Tongue (tissue), 2 donors: Measurements from ENCODE around the gene SAMD4A. TPM values are rescaled to one million over a fixed set of nuclear protein-coding genes. Genes with fewer than 3 reads are reported as not detected.

Source experiments
- DNase-seq: peaks from one replicate; pipeline ENCODE4 v3.0.0-alpha.2; 2015
- total RNA-seq: library from RNA; depleted of rRNA; stranded (reverse); fragments of >200 nt; gene quantifications from one replicate; pipeline ENCODE4 v1.2.3, GENCODE V29; 2014

Gene SAMD4A, protein sequence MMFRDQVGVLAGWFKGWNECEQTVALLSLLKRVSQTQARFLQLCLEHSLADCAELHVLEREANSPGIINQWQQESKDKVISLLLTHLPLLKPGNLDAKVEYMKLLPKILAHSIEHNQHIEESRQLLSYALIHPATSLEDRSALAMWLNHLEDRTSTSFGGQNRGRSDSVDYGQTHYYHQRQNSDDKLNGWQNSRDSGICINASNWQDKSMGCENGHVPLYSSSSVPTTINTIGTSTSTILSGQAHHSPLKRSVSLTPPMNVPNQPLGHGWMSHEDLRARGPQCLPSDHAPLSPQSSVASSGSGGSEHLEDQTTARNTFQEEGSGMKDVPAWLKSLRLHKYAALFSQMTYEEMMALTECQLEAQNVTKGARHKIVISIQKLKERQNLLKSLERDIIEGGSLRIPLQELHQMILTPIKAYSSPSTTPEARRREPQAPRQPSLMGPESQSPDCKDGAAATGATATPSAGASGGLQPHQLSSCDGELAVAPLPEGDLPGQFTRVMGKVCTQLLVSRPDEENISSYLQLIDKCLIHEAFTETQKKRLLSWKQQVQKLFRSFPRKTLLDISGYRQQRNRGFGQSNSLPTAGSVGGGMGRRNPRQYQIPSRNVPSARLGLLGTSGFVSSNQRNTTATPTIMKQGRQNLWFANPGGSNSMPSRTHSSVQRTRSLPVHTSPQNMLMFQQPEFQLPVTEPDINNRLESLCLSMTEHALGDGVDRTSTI
- total RNA-seq: 95.8 TPM

DNA sequence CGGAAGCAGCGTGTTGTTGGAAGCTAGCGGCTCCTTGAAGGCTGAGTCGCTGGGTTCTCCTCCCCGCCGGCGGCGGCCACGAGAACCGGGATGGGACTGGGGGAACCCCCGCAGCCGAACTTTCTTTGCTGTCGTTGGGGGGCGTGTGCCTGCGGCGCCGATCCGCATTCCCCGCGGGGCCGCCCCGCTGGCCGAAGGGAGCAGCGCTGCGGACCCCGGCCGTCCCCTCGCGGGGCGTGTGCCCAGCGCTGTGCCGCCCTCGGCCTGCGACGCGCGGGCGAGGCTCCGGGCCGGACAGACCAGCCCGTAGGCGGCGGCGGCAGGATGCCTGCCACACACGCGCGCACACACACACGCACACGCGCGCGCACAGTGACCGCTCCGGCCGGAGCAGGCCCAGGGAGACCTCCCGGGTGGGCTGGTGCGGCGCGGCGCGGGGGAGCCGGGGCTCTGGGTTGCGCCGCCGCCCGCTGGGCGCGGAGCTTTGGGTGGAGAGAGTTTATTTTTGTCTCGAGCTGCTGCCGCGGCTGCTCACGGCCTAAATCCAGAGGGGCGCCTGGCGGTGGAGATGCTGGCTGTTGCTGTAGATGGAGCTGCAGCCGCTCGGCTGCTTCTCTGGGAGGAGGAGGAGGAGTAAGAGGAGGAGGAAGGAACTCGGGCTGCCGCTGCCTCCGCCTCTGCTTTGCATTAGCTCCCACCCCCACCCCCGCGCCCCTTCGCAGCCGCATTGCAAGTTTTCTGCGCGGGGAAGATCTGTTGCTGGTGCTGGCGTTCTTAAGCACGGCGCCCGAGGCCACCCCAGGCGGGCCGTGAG, at the start of gene SAMD4A:
SAMD4A (plus strand) TSS at position 719 of the 814 bp plus-strand sequence. CDS start 789 bp downstream, outside the sequence.
- peak; percentile 91 for DNase-seq

DNA sequence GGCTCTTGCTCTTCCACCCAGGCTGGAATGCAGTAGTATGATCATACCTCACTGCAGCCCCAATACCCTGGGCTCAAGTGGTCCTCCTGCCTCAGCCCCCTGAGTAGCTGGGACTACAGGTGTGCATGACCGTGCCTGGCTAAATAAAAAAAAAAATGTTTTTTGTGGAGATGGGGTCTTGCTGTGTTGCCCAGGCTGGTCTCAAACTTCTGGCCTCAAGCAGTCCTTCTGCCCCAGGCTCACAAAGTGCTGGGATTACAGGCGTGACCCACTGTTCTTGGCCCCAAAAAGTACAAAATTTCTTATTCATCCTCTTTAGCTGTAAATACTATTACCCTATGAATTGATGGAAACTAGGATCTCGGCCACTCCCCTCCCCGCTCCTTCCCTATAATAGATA, 42.5 kb upstream of the SAMD4A start:
- DNase-seq: no peak

DNA sequence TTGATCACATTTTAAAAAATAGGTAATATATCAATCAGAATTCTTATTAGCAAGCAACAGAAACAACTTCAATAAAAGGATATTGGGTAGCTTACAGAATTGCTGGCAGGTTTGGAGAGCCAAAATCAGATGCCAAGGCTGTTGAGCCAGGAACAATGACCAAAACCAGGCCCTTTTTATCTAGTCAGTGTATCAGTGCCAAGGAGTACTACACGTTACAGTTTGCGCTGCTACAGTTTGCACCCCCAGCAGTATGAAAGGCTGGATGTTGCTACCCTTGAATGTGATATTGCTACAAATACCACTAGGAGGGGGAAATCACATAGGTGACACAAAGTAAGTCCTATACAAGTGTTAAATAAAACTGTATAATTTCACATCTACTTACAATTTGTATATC, 38.0 kb upstream of the SAMD4A start:
- DNase-seq: no peak

DNA sequence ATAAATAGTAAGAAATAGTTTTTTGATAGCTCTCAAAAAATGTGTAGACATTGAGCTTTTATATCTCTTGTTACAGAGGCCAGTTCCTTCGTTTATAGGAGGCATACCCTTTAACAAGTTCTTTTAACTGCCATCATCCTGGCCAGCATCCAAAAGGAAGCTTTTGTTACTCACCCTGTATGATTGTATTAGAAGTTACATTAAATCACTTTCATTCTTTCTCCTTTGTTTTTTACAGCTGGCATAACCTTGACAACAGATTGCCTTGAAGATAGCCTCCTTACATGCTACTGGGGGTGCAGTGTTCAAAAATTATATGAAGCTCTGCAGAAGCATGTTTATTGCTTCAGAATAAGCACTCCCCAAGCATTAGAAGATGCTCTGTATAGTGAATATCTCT, 37.1 kb upstream of the SAMD4A start:
- DNase-seq: no peak

DNA sequence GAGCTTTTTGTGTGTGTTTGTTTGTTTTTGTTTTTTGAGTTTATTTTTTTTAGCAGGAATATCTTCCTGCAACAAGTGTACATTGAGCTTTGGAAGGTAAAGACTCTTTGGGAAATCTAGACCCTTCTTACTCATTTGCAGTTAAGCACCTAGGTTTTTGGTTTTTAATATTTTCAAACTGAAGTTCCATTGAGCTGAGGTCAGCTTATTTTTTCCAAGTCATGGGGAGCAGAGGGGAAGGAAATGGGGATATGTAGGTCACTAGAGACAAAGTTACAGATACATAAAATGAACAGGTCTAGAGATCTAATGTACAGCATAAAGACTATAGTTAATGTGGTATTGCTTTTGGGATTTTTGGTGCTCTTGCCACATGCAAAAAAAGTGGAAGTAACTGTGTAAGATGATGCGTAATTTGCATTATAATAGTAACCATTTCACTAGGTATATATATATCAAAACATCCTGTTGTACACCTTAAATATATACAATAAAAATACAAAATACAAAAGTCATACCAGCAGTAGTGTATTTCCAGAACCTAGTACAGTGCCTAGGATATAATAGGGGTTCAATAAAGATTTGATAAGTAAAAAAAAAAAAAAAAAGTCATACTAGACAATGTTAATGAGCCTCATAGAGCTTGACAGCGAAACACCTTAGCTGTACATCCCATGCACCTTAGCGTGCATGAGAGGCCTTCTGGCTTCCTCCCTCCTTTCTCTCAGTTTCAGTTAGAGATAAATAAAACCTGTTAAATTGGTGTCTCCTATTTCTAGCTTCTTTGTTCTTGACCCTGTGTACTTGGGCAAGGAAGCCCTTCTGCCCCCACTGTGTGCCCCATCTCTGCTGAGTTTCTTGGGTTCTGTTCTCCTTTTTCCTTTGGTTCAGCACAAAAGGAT, 34.6 kb upstream of the SAMD4A start:
- DNase-seq: no peak

DNA sequence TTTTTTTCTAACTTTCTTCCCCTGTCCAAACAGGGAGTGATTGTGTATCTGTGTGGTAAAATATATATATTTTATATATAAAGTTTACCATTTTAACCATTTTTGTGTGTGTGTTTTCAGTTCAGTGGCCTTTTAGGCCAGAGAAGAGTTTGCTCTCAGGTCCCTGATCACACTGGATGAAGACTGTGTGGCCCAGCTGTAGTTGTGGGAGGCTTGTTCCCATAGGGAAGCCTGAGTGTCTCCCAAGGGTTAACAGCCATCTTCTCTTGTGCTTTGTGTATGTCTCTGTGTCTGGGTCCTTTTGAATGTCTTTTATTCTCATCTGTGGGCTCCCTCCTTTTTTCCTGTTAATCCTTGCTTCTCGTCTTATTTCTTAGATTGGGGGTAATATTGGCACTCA, 33.8 kb upstream of the SAMD4A start:
- DNase-seq: no peak

DNA sequence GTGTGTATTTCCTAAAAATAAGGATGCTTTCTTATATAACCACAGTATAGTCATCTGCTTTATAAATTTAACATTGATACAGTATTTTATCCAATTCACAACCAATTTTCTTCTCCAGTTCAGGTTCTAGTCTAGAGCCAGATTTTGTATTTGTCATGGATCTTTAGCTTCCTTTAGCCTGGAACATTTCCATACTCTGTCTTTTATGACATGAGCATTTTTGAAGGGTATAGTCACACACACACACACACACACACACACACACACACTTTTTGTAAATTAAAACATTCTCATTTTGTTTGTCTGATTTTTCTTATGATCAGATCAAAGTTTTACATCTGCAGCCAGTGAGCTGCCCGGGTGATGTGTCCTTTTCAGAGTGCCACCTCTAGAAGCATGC, 31.8 kb upstream of the SAMD4A start:
- DNase-seq: no peak

DNA sequence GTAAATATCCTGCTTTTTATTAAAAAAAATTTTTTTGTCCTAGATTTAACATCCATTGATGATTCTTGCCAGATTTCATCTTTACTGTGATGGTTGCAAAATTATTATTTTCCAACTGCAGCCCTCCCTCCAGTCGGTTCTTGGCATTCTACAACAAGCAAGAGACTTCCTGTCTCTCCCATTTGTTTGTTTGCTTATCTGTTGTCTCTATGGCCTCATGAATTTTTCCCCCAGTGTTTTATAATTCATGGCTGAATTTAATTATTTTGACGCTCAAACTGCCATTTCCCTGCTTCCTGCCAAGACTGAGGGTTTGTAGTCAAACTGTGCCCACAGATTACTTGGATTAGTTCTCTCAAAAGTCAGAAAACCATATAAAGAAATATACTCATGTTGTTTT, 31.3 kb upstream of the SAMD4A start:
- no peak for DNase-seq

DNA sequence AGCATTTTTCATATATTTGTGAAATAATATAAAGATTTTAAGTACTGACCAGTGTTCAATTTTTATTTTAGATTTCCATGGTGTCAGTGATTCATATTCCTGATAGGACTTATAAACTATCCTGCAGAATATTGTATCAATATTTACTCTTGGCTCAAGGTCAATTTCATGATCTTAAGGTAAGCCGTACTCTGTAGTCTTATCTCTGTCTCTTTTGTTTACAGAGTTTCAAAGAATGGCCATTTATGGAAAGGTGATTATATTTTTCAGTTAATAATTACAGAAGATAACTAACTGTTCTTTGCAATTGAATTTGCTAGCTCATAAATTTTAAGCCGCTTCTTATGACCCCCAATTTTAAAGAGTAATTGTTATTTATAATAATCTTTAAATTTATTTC, 29.3 kb upstream of the SAMD4A start:
- DNase-seq: no peak

DNA sequence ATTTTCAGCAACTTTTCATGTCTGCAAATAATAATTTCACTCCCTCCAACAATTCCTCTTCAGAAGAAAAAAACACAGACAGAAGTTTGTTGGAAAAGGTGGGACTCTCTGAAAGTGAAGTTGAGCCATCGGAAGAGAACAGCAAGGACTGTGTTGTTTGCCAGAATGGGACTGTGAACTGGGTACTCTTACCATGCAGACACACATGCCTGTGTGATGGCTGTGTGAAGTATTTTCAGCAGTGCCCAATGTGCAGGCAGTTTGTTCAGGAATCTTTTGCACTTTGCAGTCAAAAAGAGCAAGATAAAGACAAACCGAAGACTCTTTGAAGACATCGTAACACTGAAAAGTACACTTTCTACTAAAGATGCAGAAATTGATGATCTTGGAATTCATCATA, 28.9 kb upstream of the SAMD4A start:
- no peak for DNase-seq

DNA sequence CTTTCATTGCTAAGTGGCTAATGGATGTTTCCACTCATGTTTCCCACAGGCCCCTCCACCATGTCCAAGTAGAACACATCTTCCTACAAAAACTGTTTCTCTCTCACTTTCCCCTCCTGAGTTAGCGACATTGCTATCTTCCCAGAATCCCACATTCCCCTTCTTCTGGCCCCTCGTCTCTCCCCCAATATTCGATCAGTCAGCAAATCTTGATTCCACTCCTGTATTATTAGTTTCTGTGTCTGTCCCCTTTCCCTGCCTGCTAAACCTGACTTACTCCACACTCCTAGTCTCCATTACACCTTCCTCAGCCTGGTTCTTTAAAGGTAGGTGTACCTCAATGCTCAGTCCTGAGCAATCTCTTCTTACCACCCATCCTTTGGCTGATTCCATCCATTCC, 19.3 kb upstream of the SAMD4A start:
- DNase-seq: no peak

DNA sequence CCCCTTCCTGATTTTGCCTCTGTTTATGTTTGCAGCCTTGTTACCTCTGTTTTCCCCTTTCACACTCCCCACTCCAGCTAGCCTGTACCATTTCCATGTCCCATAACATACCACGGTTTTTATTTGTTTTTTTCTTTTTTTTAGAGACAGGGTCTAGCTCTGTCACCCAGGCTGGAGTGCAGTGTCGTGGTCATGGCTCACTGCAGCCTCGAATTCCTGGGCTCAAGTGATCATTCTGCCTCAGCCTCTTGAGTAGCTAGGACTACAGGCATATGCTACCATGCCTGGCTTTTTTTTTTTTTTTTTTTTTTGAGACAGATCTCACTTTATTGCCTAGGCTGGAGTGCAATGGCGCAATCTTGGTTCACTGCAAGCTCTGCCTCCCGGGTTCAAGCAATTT, 18.4 kb upstream of the SAMD4A start:
- DNase-seq: no peak

DNA sequence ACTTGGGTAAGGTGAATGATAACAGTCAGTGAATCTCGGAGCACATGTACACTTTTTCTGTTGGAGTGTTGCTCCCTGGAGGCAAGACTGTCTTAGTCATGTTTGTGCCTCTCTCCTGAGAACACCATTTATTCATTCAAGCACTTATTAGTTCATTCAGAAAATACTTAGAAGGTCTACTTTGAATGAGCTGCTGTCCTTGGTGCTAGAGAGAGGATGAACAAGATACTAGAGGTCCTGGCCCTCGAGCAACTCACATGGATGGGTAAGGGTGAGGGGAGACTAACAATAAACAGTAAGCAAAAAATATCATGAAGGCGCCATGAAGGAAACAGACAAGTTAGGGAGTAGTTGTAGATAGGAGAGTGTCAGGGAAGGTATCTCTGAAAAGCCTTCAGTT, 17.1 kb upstream of the SAMD4A start:
- no peak for DNase-seq

DNA sequence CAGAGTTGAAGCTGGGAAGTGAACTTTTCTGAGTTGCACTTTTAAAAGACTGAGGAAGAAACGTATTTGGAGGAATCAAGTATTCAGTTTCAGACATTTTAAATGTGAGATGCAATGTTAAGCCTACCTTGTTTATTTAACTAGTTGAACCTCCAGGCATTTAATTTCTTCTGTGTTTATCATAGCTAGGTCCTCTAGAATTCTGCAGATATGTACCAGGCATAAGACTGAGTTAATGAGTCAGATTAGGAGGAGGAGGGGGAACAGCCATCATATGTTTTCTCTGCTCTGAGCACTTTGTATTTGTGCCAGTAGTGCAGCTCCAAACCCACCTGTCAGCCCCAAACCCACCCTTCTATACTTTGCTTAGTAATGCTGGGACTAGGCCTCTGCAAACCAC, 16.4 kb upstream of the SAMD4A start:
- no peak for DNase-seq

DNA sequence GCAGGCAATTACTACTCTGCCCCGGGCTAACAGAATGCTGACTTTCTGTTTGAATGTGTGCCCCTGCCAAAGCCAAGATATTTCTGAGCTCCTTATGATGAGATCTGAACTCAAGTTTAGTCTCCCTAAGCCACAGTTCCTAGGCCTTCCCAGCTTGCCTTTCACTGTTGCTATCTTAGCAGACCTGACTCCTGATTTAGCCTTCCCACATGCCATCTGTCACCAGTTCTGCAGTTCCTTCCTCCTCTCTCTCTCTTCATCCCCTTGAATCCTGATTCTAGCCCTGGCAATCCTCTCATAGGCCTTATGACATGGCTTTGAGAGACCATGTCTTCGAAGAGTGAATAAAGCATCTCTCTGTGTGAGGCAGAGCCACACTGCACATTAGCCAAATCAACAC, 12.5 kb upstream of the SAMD4A start:
- DNase-seq: no peak

DNA sequence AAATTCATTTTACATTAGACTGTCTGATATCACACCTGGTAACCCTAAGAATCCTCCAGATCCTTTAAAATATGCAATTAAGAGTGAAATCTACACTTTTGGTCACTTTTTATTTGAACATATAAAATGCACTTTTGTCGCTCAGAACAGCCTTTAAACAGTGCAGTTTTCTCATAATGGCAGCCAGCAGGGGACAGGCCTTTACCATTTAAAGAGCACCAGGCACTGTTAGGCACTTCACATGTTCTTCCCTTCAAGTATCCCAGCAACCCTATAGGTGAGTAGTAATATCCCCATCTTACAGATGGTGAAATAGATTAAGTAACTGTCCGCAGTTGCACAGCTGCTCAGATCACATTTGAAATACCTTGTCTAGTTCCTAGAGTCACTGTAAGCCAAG, 11.3 kb upstream of the SAMD4A start:
- DNase-seq: no peak

DNA sequence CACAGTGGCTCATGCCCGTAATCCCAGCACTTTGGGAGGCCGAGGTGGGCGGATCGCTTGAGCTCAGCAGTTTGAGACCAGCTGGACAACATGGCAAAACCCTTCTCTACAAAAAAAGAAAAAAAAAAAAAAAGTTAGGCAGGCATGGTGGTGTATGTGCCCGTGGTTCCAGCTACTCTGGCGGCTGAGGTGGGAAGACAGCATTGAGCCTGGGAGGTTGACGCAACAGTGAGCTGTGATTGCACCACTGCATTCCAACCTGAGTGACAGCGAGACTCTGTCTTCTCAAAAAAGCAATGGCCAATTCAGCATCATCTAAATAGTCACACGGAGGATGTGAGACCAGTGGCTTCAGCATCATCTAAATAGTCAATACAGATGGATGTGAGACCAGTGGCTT, 10.4 kb upstream of the SAMD4A start:
- no peak for DNase-seq

DNA sequence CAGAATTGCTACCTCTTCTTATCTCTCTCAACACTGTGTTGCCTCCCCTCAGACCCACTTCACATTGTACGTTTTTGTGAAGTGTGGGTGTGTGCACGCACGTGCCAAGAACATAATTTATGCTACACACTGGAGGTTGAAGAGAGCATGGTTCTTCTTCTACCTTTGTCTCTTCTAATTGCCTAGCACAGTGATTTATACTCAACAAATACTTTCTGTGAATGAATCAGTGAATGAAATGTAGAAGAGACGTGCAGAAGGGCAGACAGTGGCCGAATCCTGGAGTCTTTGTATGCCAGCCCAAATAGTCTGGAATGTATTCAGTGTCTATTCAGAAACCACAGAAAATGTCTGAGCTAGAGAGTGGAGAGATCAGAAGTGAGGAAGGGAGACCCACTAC, 4.6 kb upstream of the SAMD4A start:
- DNase-seq: no peak

DNA sequence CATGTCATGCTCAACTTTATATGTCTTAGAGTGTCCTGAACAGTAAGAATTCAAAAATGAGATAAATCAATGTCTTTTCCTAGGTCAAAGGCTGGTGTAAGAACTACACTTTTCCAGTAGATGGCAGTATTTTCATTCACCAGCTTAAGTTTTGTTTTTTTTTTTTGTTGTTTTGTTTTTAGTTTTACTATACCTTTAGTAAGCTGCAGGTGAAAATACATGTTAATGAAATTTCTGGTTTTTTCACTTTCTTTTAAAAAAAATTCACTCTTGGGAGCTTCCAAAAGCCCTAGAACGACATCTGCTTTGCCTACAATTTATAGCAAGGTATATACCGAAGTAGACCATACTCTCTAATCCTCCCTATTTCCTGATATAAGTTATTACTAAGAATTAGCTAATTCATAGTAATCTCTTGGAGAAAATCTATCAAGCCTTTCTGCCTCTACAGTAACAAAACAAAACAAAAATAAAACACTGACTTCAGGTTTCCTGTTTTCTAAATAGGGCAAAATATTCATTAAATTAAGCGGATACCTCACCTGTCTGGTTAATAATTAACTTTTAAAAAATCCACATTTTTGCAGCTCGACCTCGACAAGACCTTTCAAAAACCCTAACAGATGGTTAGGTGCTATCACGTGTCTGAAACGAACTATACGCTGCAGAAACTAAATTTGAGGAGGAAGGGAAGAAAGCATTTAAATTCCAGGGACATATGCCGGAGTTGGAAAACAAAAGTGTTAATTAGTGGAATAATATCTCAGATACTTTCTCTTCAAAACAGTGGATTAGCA, 2.7 kb upstream of the SAMD4A start:
- DNase-seq: peak; percentile 73

DNA sequence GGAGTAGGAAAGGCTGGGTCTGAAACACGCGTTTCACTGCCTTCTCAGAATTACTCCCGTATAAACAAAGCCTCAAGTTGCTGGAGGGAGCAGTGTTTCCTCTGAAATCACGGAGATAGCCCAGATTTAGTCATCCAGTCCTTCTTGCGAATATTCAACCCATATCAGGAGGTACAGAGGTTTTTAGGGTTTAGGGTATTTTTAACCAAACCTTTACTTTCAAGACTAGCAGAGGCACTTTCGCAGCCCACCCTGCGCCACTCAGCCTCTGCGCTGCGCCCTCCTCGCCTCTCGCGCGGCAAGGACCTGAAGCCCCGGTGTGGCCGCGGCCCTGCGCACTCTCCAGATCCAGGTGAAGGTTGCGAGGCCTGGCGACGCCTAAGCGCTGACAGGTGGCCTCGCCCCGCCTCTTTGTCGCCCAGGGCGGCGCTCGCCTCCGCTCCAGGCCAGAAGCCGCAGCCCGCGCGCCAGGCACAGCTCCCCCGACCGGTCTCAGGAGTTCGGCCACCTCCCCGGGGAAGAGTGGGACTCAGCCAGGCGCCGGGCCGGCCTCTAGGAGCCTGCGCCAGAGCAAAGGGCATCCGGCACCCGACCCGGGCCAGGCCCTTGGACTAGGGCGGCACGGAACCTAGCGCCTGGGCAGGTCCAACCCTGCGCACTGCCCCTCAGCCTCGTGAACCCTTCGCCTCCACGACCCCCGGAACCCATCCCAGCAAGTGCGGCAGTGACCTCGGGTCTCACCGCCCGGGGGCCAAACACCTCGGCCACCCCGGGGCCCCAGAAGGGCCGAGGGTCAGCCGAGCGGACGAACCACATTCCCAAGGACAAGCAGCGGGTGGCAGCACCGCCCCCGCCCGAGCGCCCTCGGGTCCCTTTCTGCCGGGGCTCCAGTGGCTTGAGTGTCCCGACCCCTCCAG, 1.8 kb upstream of the SAMD4A start:
- DNase-seq: peak; percentile 66
